Right lobe of liver (tissue), 6 donors: Measurements from ENCODE around the gene C7orf57. TPM values are rescaled to one million over a fixed set of nuclear protein-coding genes. Genes with fewer than 3 reads are reported as not detected.

ENCODE experiments used
- ATAC-seq, 4 donors: fragments of 200-7000 bp; cut with Tn5 transposase; one replicate each; pipeline ENCODE4 v1.9.1; 2020; ENCODE audit warnings: mild to moderate bottlenecking in 4 of 4, moderate library complexity in 4 of 4
- DNase-seq, 3 donors: peaks; one replicate each; pipeline ENCODE4 v3.0.0-alpha.2; 2020
- H3K27ac ChIP-seq, 3 donors: fragments of 200-600 bp; one replicate each; pipeline ENCODE4 v1.8.0; 2022
- H3K27me3 ChIP-seq, 2 donors: fragments of 200-600 bp; one replicate each; pipeline ENCODE4 v1.8.0; 2022
- H3K36me3 ChIP-seq, 4 donors: fragments of 200-600 bp; sonication (generic) in 1 of 4; one replicate each; pipeline versions ENCODE4 v1.5.1 to v1.8.0; 2017 to 2022; ENCODE audit warnings: control low read depth in 1 of 4
- H3K4me1 ChIP-seq, 4 donors: fragments of 200-600 bp; sonication (generic) in 1 of 4; one replicate each; pipeline versions ENCODE4 v1.5.1 to v1.8.0; 2017 to 2022; ENCODE audit warnings: control low read depth in 1 of 4
- H3K4me3 ChIP-seq, 3 donors: fragments of 200-600 bp; one replicate each; pipeline ENCODE4 v1.8.0; 2022
- H3K9me3 ChIP-seq, 4 donors: fragments of 200-600 bp; sonication (generic) in 1 of 4; one replicate each; pipeline versions ENCODE4 v1.5.1 to v1.8.0; 2017 to 2022; ENCODE audit warnings: control low read depth in 1 of 4
- POLR2A ChIP-seq: fragments of 450-650 bp; IDR thresholded peaks from one replicate; pipeline ENCODE4 v1.6.1; 2017; ENCODE audit warnings: antibody characterized with exemption, mild to moderate bottlenecking
- WGBS: methylation state at CpG from one replicate; pipeline ENCODE4 v1.1.6; 2018; ENCODE audit warnings: low coverage, low lambda C conversion rate; ENCODE audit not compliant: insufficient coverage; ENCODE audit errors: missing lambda C conversion rate; 5-methylcytosine and 5-hydroxymethylcytosine counted together
- intact Hi-C, 2 donors: fragments of 100-400 bp; cut with DNase I; formaldehyde crosslinking; loops; one replicate each; pipeline versions ENCODE4 v1.11.2 to v1.14.1; 2022
- total RNA-seq, 6 experiments: library from RNA; depleted of rRNA in 2 of 6; stranded (reverse); fragments of >200 nt in 2 of 6; fragmentation: NEBNext Ultra II Directional in 3 of 6; extraction: Animal tissue kit (Norgen Biotek cat#: 25700) in 3 of 6; gene quantifications; one replicate each; pipeline versions ENCODE4 v1.1.0 to v1.2.4, GENCODE V29; 2016 to 2023
- TF ChIP-seq, protein P1 (sequence below), 4 donors: fragments of 200-600 bp in 3 of 4; fragments of 450-650 bp in 1 of 4; IDR thresholded peaks; one replicate each; pipeline versions ENCODE4 v1.5.1 to v1.8.0; 2016 to 2022; ENCODE audit warnings: antibody characterized with exemption in 4 of 4, mild to moderate bottlenecking in 2 of 4
- donor health status: DM: no; HTN: yes; CAD: no.
- donor health status: DM: no; HTN: no; CAD: no.
- donor health status: DM: no; HTN: no; CAD: no.
- donor health status: DM: no; HTN: yes; CAD: no.
- donor health status: DM: no; HTN: yes; CAD: no.

C7orf57 gene
- total RNA-seq, 6 experiments from 2014 or later, result not detected

- H3K4me1 ChIP-seq, result peaks cover 0 to 7% (median 0%) of the 10 kb centered on the region in 4 donors
- TF ChIP-seq POLR2A, result no peak
- TF ChIP-seq, protein P1, sequence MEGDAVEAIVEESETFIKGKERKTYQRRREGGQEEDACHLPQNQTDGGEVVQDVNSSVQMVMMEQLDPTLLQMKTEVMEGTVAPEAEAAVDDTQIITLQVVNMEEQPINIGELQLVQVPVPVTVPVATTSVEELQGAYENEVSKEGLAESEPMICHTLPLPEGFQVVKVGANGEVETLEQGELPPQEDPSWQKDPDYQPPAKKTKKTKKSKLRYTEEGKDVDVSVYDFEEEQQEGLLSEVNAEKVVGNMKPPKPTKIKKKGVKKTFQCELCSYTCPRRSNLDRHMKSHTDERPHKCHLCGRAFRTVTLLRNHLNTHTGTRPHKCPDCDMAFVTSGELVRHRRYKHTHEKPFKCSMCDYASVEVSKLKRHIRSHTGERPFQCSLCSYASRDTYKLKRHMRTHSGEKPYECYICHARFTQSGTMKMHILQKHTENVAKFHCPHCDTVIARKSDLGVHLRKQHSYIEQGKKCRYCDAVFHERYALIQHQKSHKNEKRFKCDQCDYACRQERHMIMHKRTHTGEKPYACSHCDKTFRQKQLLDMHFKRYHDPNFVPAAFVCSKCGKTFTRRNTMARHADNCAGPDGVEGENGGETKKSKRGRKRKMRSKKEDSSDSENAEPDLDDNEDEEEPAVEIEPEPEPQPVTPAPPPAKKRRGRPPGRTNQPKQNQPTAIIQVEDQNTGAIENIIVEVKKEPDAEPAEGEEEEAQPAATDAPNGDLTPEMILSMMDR (IDR thresholded peaks at IDR 0.05), result no peak
- no peaks in the 10 kb centered on the region for H3K27me3 ChIP-seq
- no peaks in the 10 kb centered on the region for H3K36me3 ChIP-seq
- no peaks in the 10 kb centered on the region for H3K9me3 ChIP-seq
- intact Hi-C loops, result loop anchor here in 1 of 2 donors (5.0 kb wide), 1 partner anchor 54 kb away; no protein-coding TSS in a partner anchor
- H3K27ac ChIP-seq, result no peak overlapping the region
- WGBS, result 2% methylated on average over 15 of the region's 42 CpGs
- peak; percentile 26 to 46 (median 38) for ATAC-seq
- peak in 2 of 3 donors; percentile 41 to 57 for DNase-seq
- H3K4me3 ChIP-seq, result peak overlapping the region; percentile 41 to 53 (median 42)
Measured at GRCh38 chr7:48035967-48036478, 680 bp downstream of the C7orf57 start.

- TF ChIP-seq POLR2A, result no peak
- TF ChIP-seq, protein P1 (IDR thresholded peaks at IDR 0.05), result no peak
- H3K4me3 ChIP-seq, result no peak overlapping the region
- no peak for DNase-seq
- H3K27ac ChIP-seq, result no peak overlapping the region
- intact Hi-C loops, result loop anchor here in 1 of 2 donors (5.0 kb wide), 1 partner anchor 57 kb away; no protein-coding TSS in a partner anchor
- no peak for ATAC-seq
- H3K4me1 ChIP-seq, result peaks cover 0 to 7% (median 0%) of the 10 kb centered on the region in 4 donors
- 43% methylated on average over 5 of the region's 5 CpGs for WGBS
- no peaks in the 10 kb centered on the region for H3K36me3 ChIP-seq
- H3K9me3 ChIP-seq, result no peaks in the 10 kb centered on the region
- no peaks in the 10 kb centered on the region for H3K27me3 ChIP-seq
Measured at GRCh38 chr7:48038815-48039506, 3.6 kb downstream of the C7orf57 start.

GRCh38 chr7:48040944-48041652 lies 5.8 kb downstream of the C7orf57 start:
- no peak for ATAC-seq
- Histone ChIP-seq H3K4me3 (no peak overlapping the region), H3K9me3 (no peaks in the 10 kb centered on the region), H3K36me3 (no peaks in the 10 kb centered on the region), H3K27me3 (no peaks in the 10 kb centered on the region), H3K4me1 (peaks cover 0 to 2% (median 0%) of the 10 kb centered on the region in 4 donors), H3K27ac (no peak overlapping the region)
- intact Hi-C loops, result no loop called here
- 64% methylated on average over 6 of the region's 18 CpGs for WGBS
- DNase-seq, result no peak
- TF ChIP-seq POLR2A, result no peak
- TF ChIP-seq, protein P1 (IDR thresholded peaks at IDR 0.05), result no peak

- H3K27ac ChIP-seq, result no peak overlapping the region
- 67% methylated on average over 3 of the region's 3 CpGs for WGBS
- no peaks in the 10 kb centered on the region for H3K4me1 ChIP-seq
- no peak for DNase-seq
- no peaks in the 10 kb centered on the region for H3K9me3 ChIP-seq
- no peak overlapping the region for H3K4me3 ChIP-seq
- TF ChIP-seq, protein P1 (IDR thresholded peaks at IDR 0.05), result no peak
- no peak for TF ChIP-seq POLR2A
- intact Hi-C loops, result no loop called here
- H3K36me3 ChIP-seq, result no peaks in the 10 kb centered on the region
- ATAC-seq, result no peak
- no peaks in the 10 kb centered on the region for H3K27me3 ChIP-seq
Measured at GRCh38 chr7:48041653-48041970, 6.3 kb downstream of the C7orf57 start.
